ENCODE results near the gene NKPD1. TPM values are rescaled to one million over a fixed set of nuclear protein-coding genes. Genes with fewer than 3 reads are reported as not detected.

NKPD1 gene
- total and polyA plus RNA-seq, 2 donors (not counting 1 experiment from before 2014, with no cell fraction given), result 0.27 to 0.36 TPM

DNA sequence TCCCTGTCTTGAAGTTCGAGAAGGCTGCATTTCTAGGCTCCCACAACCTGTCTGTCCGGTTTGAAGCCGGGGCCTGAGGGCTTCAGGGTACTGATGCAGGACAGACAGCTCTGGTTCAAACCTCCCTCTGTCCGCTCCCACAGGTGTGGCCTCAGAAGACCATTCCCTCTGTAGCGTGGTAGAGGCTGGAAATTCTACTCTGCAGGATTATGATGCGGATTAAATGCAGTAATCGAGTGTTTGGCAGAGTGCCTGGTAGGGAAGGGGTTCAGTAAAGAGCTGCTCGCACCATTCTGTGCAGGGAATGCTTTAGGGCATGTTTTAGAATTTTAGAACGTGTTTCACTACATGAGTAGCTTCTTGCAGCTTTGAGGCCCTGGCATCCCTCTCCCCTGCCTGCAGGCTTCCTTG lies 37.3 kb downstream of the NKPD1 start:
- Mint-ChIP-seq H3K4me3 (no peak overlapping the region), H3K4me1 (peaks cover 64% of the 10 kb centered on the region), H3K27me3 (no peaks in the 10 kb centered on the region), H3K27ac (no peak overlapping the region), H3K9me3 (ENCODE audit: insufficient read depth) (no peaks in the 10 kb centered on the region)
- no peak overlapping the region for H3K9ac ChIP-seq (ENCODE audit: low read length)
- no peak for ATAC-seq (ENCODE audit: low read depth)
- peaks cover 95% of the 10 kb centered on the region for H3K79me2 ChIP-seq (ENCODE audit: control insufficient read depth, insufficient read depth, low read length)
- no peak for DNase-seq
- WGBS (ENCODE audit: insufficient coverage), result 97% methylated on average over 8 of the region's 9 CpGs
- H3K27me3 ChIP-seq (replicated peaks in 1 of 4; ENCODE audit: control extremely low read depth in 1 of 4, control insufficient read depth in 3 of 4, insufficient read depth in 4 of 4, low read length in 3 of 4), result no peaks in the 10 kb centered on the region
- H3K4me3 ChIP-seq (ENCODE audit: control extremely low read depth in 1 of 5, extremely low read depth in 1 of 5, insufficient read depth in 1 of 5, low read depth in 2 of 5, low read length in 4 of 5), result no peak overlapping the region
- ChIA-PET CTCF (interaction anchor here (2.2 kb wide), 1 partner anchor 13 kb away, joined by 6 read pairs; no protein-coding TSS in a partner anchor), POLR2A (no interaction called here)
- H2AFZ ChIP-seq (ENCODE audit: insufficient read depth, low read depth, low read length, poor library complexity, severe bottlenecking), result no peak overlapping the region
- H3K36me3 ChIP-seq (replicated peaks in 1 of 2; ENCODE audit: control extremely low read depth in 1 of 2, control insufficient read depth in 1 of 2, extremely low read depth in 1 of 2, insufficient read depth in 2 of 2, low read length in 1 of 2), result no peaks in the 10 kb centered on the region
- intact Hi-C loops (cut with micrococcal nuclease), result no loop called here
- peaks cover 28 to 48% of the 10 kb centered on the region in 2 donors for H3K4me1 ChIP-seq (ENCODE audit: control insufficient read depth in 2 of 2, insufficient read depth in 2 of 2, low read length in 2 of 2)
- no peak overlapping the region for H3K4me2 ChIP-seq (replicated peaks; ENCODE audit: low read depth, low read length, poor library complexity, severe bottlenecking)
- H3K27ac ChIP-seq (ENCODE audit: low read length in 2 of 2), result no peak overlapping the region
- no peak for TF ChIP-seq CTCF (IDR thresholded peaks at IDR 0.05)
- TF ChIP-seq EZH2 (IDR thresholded peaks at IDR 0.05; ENCODE audit: borderline replicate concordance, insufficient read depth, low read depth, low read length, poor library complexity, severe bottlenecking), result no peak
- H4K20me1 ChIP-seq (ENCODE audit: control insufficient read depth, insufficient read depth, low read length, poor library complexity, severe bottlenecking), result peaks cover 84% of the 10 kb centered on the region
- H3K9me3 ChIP-seq (ENCODE audit: control extremely low read depth in 1 of 3, control insufficient read depth in 2 of 3, insufficient read depth in 1 of 3, low read length in 2 of 3), result no peaks in the 10 kb centered on the region

GRCh38 chr19:45122832-45123231 lies 38.0 kb downstream of the NKPD1 start:
- H3K4me1 Mint-ChIP-seq, result peaks cover 70% of the 10 kb centered on the region
- WGBS (ENCODE audit: insufficient coverage), result 86% methylated on average over 4 of the region's 6 CpGs
- intact Hi-C loops (cut with micrococcal nuclease), result no loop called here
- DNase-seq, result no peak
- ChIA-PET CTCF (no interaction called here), POLR2A (no interaction called here)
- no peak overlapping the region for H2AFZ ChIP-seq (ENCODE audit: insufficient read depth, low read depth, low read length, poor library complexity, severe bottlenecking)
- TF ChIP-seq EZH2 (IDR thresholded peaks at IDR 0.05; ENCODE audit: borderline replicate concordance, insufficient read depth, low read depth, low read length, poor library complexity, severe bottlenecking), result no peak
- no peaks in the 10 kb centered on the region for H3K9me3 ChIP-seq (ENCODE audit: control extremely low read depth in 1 of 3, control insufficient read depth in 2 of 3, insufficient read depth in 1 of 3, low read length in 2 of 3)
- no peak overlapping the region for H3K27ac Mint-ChIP-seq
- H3K27me3 ChIP-seq (replicated peaks in 1 of 4; ENCODE audit: control extremely low read depth in 1 of 4, control insufficient read depth in 3 of 4, insufficient read depth in 4 of 4, low read length in 3 of 4), result no peaks in the 10 kb centered on the region
- peaks cover 34 to 54% of the 10 kb centered on the region in 2 donors for H3K4me1 ChIP-seq (ENCODE audit: control insufficient read depth in 2 of 2, insufficient read depth in 2 of 2, low read length in 2 of 2)
- H3K27ac ChIP-seq (ENCODE audit: low read length in 2 of 2), result no peak overlapping the region
- no peaks in the 10 kb centered on the region for H3K27me3 Mint-ChIP-seq
- H3K9me3 Mint-ChIP-seq (ENCODE audit: insufficient read depth), result no peaks in the 10 kb centered on the region
- H4K20me1 ChIP-seq (ENCODE audit: control insufficient read depth, insufficient read depth, low read length, poor library complexity, severe bottlenecking), result peaks cover 91% of the 10 kb centered on the region
- H3K36me3 ChIP-seq (replicated peaks in 1 of 2; ENCODE audit: control extremely low read depth in 1 of 2, control insufficient read depth in 1 of 2, extremely low read depth in 1 of 2, insufficient read depth in 2 of 2, low read length in 1 of 2), result no peaks in the 10 kb centered on the region
- no peak overlapping the region for H3K4me3 ChIP-seq (ENCODE audit: control extremely low read depth in 1 of 5, extremely low read depth in 1 of 5, insufficient read depth in 1 of 5, low read depth in 2 of 5, low read length in 4 of 5)
- H3K79me2 ChIP-seq (ENCODE audit: control insufficient read depth, insufficient read depth, low read length), result peaks cover 94% of the 10 kb centered on the region
- no peak overlapping the region for H3K9ac ChIP-seq (ENCODE audit: low read length)
- no peak overlapping the region for H3K4me2 ChIP-seq (replicated peaks; ENCODE audit: low read depth, low read length, poor library complexity, severe bottlenecking)
- no peak for ATAC-seq (ENCODE audit: low read depth)
- H3K4me3 Mint-ChIP-seq, result no peak overlapping the region

Measured in B cell (primary cell).